ENCODE results near the gene M1AP. TPM values are rescaled to one million over a fixed set of nuclear protein-coding genes. Genes with fewer than 3 reads are reported as not detected.

M1AP gene
- total and polyA plus RNA-seq, 4 donors: 0.77 to 1.2 (median 0.88) TPM

DNA sequence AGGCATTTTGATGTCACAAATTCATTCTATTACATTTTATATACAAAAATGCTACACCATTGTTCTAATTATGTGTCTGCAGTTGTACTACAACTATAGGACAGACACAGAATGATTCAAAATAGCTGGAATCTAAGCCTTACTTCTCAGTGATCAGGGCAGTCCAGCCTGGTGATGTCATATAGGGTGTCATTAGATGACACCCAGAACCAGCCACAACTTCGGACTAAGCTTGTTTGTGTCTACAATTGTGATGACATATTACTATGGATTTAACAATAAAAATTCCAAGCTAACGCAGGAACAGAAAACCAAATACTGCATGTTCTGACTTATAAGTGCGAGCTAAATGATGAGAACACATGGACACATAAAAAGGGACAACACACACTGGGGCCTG lies 31.0 kb downstream of the M1AP start:
- Histone ChIP-seq H3K4me1 (ENCODE audit: control insufficient read depth in 5 of 5, insufficient read depth in 5 of 5, low read length in 5 of 5) (no peaks in the 10 kb centered on the region), H3K9ac (ENCODE audit: insufficient read depth in 1 of 2, low read length in 2 of 2) (no peak overlapping the region), H3K27ac (ENCODE audit: low read depth in 1 of 2, low read length in 1 of 2) (no peak overlapping the region), H3K9me3 (ENCODE audit: control insufficient read depth in 4 of 4, insufficient read depth in 3 of 4, low read length in 3 of 4) (no peaks in the 10 kb centered on the region), H3K4me3 (no peak overlapping the region), H3K27me3 (ENCODE audit: control insufficient read depth in 3 of 3, insufficient read depth in 3 of 3, low read length in 2 of 3) (peaks cover 0 to 11% (median 11%) of the 10 kb centered on the region in 3 donors), H3K36me3 (ENCODE audit: control insufficient read depth in 4 of 4, insufficient read depth in 4 of 4, low read length in 4 of 4) (no peaks in the 10 kb centered on the region)
- ATAC-seq (ENCODE audit: insufficient read depth, low FRiP score) (no peak), DNase-seq (no peak)
- TF ChIP-seq, protein P1, sequence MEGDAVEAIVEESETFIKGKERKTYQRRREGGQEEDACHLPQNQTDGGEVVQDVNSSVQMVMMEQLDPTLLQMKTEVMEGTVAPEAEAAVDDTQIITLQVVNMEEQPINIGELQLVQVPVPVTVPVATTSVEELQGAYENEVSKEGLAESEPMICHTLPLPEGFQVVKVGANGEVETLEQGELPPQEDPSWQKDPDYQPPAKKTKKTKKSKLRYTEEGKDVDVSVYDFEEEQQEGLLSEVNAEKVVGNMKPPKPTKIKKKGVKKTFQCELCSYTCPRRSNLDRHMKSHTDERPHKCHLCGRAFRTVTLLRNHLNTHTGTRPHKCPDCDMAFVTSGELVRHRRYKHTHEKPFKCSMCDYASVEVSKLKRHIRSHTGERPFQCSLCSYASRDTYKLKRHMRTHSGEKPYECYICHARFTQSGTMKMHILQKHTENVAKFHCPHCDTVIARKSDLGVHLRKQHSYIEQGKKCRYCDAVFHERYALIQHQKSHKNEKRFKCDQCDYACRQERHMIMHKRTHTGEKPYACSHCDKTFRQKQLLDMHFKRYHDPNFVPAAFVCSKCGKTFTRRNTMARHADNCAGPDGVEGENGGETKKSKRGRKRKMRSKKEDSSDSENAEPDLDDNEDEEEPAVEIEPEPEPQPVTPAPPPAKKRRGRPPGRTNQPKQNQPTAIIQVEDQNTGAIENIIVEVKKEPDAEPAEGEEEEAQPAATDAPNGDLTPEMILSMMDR (IDR thresholded peaks at IDR 0.05; ENCODE audit: control extremely low read depth, extremely low read depth): no peak
- 92 to 93% methylated on average over 3 of the region's 3 CpGs for WGBS, 2 donors

GRCh38 chr2:74606927-74607326 lies 41.2 kb downstream of the M1AP start:
- H3K4me3 ChIP-seq: no peak overlapping the region
- WGBS, 2 donors: 65 to 76% methylated on average over 5 of the region's 5 CpGs
- no peak for ATAC-seq (ENCODE audit: insufficient read depth, low FRiP score)
- TF ChIP-seq, protein P1 (IDR thresholded peaks at IDR 0.05; ENCODE audit: control extremely low read depth, extremely low read depth): no peak
- H3K4me1 ChIP-seq (ENCODE audit: control insufficient read depth in 5 of 5, insufficient read depth in 5 of 5, low read length in 5 of 5): no peaks in the 10 kb centered on the region
- no peak for DNase-seq
- no peak overlapping the region for H3K9ac ChIP-seq (ENCODE audit: insufficient read depth in 1 of 2, low read length in 2 of 2)
- no peaks in the 10 kb centered on the region for H3K36me3 ChIP-seq (ENCODE audit: control insufficient read depth in 4 of 4, insufficient read depth in 4 of 4, low read length in 4 of 4)
- H3K27ac ChIP-seq (ENCODE audit: low read depth in 1 of 2, low read length in 1 of 2): no peak overlapping the region
- peaks cover 0 to 22% (median 11%) of the 10 kb centered on the region in 3 donors for H3K27me3 ChIP-seq (ENCODE audit: control insufficient read depth in 3 of 3, insufficient read depth in 3 of 3, low read length in 2 of 3)
- peaks cover 0 to 3% (median 0%) of the 10 kb centered on the region in 4 donors for H3K9me3 ChIP-seq (ENCODE audit: control insufficient read depth in 4 of 4, insufficient read depth in 3 of 4, low read length in 3 of 4)

GRCh38 chr2:74603282-74604000 lies 44.7 kb downstream of the M1AP start:
- WGBS, 2 donors: 66 to 72% methylated on average over 7 of the region's 7 CpGs

More at GRCh38 chr2:74603282-74604000, 44.7 kb downstream of the M1AP start:
- Histone ChIP-seq H3K9ac (ENCODE audit: insufficient read depth in 1 of 2, low read length in 2 of 2) (no peak overlapping the region), H3K4me3 (no peak overlapping the region), H3K27ac (ENCODE audit: low read depth in 1 of 2, low read length in 1 of 2) (no peak overlapping the region), H3K4me1 (ENCODE audit: control insufficient read depth in 5 of 5, insufficient read depth in 5 of 5, low read length in 5 of 5) (no peaks in the 10 kb centered on the region), H3K9me3 (ENCODE audit: control insufficient read depth in 4 of 4, insufficient read depth in 3 of 4, low read length in 3 of 4) (no peaks in the 10 kb centered on the region), H3K27me3 (ENCODE audit: control insufficient read depth in 3 of 3, insufficient read depth in 3 of 3, low read length in 2 of 3) (peaks cover 0 to 30% (median 18%) of the 10 kb centered on the region in 3 donors), H3K36me3 (ENCODE audit: control insufficient read depth in 4 of 4, insufficient read depth in 4 of 4, low read length in 4 of 4) (no peaks in the 10 kb centered on the region)
- ATAC-seq (ENCODE audit: insufficient read depth, low FRiP score) (no peak), DNase-seq (no peak)
- TF ChIP-seq, protein P1 (IDR thresholded peaks at IDR 0.05; ENCODE audit: control extremely low read depth, extremely low read depth): no peak

Data from lung (tissue), 12 donors.